GM18907 (cell line): ENCODE data around the gene WDR48.

Experiments
- ATAC-seq: cut with Tn5 transposase; IDR thresholded peaks from one replicate; pipeline ENCODE4 v1.9.1; 2021; ENCODE audit warnings: mild to moderate bottlenecking, moderate library complexity; ENCODE audit not compliant: unreplicated experiment

WDR48 gene

DNA sequence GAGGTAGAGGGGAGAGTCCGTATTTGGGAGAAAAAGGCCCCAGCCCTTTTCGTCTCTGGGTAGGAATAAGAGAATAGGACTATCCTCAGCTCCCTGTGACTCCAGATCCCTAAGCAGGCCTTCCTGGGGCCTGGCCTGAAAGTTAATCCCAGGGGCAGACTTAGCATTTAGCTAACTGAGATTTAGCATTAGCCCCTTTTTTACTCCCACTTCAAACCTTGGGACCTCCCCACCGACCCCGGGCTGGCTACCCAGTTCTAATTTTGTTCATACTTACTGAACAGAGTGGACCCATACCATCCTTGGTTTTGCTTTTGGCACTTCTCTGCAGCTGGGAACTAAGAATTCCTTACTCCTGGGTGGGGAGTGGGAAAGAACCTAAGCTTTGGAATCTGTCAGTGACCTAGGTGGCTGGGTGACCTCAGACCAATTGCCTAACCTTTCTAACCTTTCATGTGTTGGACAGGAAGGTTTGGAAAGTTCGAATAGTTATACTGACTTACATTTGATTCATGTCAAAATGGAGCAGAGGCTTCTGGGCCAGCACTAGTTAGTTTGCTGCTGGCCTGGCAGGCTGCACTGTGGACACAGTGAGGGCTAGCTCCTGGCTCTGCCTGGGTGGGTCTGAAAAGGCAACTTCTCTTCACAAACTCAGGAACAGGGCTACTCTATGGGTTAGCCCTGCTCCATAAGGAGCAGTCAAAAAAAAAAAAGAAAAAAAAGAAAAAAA is 67.3 kb downstream of the WDR48 start:
- no peak for ATAC-seq

DNA sequence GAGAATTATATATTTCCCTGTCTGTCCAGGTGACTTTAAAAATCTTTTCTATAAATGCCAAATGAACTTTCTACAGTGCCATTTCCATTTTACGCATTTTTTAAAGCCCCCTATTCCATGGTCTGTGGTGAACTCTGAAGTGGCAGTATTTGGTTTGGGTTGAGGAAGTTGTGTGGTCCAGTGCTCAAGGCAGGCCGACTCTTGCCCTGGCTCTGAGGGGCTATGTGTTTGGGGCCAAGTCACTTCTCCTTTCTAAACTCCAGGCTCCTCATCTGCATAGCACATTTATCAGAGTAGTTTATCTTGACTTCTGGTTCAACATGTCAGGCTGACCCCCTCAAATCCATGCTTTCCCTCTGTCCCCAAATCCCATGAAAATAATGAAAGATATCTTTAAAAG is 69.8 kb downstream of the WDR48 start:
- ATAC-seq, result no peak

DNA sequence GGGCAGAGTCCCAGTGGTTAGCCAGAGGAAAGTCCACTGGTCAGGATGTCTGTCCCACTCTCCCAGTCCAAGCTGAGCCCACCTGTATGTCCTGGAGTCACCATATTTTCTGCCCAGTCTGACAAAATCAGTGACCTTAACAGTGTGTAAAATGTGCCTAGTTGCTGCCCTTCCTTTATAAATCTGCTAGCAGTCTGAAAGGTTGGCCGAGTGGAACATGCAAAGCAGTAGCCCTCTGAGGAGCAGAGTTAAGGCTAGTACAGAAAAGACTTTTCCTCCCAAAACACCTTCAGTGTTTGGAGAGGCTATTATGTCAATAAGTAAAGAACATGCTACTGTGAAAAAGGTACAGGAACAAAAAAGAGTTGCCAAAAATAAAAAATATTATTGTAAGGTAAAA is 71.0 kb downstream of the WDR48 start:
- ATAC-seq, result peak; percentile 54

DNA sequence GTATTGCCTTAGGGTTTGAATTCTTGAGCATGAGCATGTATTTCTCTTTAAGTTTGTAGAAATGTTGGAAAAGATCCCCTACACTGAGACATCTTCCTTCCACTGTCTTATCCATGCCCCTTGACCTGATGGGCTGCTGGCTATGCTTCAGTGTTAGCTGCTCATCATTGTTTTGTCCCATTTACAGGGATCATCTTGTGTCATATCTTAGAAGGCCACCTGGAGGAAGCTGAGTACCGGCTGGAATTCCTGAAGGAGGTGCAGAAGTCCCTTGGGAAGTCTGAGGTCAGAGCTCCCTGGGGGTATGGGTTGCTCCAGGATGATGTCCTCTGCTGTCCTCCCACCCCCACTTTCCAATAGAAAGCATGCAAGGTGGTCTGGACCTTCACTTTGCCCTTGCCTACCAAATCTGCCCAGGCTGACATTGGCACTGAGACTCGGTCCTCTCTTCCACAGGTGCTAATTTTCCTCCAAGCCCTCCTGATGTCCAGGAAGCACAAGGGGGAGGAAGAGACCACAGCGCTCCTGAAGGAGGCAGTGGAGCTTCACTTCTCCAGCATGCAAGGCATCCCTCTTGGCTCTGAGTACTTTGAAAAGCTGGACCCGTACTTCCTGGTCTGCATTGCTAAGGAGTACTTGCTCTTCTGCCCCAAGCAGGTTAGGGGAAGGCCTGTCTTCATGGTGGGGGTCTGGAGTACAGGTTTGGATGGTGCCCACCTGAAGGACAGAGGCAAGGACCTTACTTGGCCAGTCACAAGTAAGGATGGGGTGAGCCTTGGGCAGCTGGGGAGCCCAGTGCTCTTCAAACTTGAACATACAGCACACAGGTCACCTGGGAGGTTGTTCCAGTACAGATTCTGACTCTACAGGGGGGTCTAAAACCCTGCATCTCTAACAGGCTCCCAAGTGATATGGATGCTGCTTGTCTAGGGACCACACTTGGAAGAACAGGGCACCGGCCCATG is 73.3 kb downstream of the WDR48 start:
- no peak for ATAC-seq

DNA sequence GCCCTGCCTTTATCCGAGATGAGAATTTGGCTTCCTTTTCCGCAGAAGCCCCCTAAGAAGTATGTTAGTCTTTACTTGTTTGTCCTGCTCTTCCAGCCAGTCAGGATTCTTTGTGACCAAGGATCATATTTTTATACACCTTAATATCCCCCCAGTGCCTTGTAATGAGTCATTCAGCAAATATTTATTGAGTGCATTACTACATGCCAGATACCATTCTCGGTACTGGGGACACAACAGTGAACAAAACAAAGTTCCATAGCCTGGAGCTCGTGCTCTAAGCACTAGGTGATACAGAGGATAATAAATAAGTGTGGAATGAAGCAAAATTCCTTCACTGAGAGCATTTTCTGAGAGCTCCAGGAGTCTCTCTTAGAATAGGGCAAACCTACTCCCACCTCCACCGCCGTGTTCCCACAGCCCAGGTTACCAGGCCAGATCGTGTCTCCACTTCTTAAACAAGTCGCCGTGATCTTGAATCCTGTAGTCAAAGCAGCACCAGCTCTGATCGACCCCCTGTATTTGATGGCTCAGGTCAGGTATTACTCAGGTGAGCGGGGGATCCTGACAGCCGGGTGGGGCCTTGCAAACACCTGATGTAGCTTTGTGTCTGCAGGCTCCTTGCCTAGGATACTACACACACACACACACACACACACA is 74.2 kb downstream of the WDR48 start:
- ATAC-seq, result no peak

DNA sequence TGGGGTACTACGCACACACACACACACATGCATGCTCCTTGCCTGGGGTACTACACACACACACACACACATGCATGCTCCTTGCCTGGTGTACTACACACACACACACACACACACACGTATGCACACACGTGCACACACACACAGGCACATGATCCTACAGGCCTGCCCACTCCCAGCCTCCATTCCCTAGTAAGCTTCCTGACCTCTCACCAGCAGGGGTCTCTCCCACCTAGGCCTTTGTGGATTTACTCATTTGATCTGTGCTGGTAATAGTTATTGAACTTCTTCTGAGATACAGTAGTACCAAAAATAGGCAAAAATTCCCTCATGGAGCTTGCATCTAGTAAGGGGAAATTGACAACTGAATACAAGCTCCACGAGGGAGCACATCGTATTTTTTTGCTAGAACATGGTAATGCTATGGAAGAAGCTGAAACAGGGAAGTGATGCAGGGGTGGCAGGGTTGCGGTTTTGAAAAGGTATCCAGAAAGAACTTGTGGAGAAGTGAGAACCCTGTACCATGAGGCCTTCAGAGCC is 74.8 kb downstream of the WDR48 start:
- ATAC-seq, result no peak

DNA sequence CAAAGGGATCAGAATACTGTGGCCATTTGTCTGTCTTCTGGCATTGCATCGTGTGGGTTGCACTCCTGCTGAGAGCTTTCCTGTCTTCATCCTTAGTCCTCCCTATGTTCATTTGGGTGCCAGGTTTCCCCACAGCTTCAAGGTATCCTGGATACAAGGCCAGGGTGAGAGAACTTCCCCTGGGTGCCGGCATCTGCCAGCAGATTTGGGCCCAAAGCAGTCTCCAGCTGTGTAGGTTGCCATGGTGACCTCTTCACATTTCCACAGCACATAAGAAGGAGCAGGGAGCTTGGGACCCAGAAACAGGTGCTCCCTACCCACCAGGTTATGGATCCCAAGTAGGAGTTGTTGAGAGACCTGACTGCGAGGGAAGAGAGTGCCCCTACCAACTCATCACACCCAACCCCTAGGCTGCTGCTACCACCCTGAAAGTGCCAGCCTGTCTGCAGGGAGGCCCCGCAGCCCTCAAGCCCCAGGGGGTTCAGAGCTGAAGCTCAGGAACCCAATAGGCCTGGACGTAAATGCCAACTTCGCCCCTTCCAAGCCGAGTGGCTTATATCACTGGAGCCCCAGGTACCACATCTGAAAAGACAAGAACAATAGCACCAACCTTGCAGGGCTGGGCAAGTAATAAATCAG is 75.6 kb downstream of the WDR48 start:
- no peak for ATAC-seq

DNA sequence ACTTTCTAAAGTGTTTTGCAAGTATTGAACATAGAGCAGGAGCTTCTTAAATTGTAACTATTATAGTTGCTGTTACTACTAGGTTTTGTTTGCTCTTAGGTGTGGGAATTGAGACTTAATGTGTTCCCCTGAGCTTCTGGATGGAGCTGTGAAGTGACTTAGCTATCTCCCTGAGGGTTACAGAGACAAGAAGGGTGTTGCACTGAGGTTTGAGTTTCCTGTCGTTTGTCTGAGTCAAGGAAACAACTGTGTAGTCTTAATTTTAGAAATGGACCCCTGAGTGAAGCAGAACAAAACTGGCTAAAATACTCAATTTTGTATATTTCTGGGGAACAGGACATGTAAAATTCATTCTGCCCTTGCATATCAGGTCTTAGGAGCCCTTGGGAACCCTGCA is 76.1 kb downstream of the WDR48 start:
- ATAC-seq, result no peak

GRCh38 chr3:39128951-39129350 is 77.1 kb downstream of the WDR48 start:
- ATAC-seq, result no peak

DNA sequence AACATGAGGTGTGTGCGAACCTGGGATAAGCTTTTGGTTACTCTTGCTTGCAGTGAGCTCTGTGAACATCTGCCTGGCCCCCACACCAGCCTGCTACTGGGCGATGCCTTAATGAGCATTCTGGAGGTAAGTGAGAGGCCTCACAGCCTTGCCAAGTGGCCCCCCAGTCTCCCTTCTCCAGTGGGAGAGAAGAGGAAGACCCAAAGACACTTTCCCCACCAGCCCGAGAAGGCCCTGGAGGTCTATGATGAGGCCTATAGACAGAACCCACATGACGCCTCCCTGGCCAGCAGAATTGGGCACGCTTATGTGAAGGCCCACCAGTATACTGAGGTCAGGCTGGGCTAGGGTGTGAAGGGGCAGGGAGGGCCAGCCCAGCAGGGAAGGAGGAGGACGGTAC is 78.2 kb downstream of the WDR48 start:
- ATAC-seq, result no peak

GRCh38 chr3:39130693-39131265 is 79.0 kb downstream of the WDR48 start:
- no peak for ATAC-seq

DNA sequence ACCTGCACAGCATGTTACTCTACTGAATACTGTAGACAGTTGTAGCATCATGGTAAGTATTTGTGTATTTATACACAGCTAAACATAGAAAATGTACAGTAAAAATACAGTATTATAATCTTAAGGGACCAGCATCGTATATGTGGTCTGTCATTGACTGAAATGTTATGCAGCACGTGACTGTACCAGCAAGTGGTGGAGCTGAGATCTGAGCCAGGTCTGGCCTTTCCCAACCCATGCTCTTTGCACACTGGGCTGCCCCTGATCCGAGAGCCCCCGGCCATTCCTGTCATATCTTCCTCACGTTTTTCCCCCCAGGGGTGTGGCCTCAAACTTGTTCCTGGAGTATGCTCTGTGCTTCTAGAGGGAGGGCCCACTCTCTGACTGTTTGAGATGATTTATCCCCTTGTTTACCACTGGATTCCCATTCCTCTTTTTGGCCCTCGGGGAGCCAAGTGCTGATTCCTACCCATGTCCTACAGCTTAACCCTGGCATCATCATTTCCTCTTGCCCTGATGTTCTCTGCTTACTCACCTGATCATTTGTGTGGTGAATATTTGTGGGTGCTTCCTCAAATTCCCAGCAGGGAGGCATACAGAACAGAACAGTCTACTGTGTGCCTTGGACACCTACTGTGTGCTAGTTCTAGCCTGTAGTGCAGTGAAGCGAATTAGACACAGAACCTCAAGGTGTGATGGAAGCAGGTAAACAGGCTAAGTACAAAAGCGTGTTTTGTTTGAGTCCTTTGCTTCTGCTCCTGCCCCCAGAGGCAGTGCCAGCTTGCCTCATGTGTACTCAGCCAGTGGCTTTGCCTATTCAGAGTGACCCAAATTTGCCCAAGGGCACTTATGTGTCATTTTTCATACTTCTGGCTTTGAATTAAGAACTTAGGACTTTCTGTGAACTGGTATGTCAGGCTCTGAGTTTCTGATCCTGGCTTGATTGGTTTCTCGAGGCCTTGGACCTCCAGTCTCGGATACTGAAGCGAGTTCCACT is 80.6 kb downstream of the WDR48 start:
- no peak for ATAC-seq

DNA sequence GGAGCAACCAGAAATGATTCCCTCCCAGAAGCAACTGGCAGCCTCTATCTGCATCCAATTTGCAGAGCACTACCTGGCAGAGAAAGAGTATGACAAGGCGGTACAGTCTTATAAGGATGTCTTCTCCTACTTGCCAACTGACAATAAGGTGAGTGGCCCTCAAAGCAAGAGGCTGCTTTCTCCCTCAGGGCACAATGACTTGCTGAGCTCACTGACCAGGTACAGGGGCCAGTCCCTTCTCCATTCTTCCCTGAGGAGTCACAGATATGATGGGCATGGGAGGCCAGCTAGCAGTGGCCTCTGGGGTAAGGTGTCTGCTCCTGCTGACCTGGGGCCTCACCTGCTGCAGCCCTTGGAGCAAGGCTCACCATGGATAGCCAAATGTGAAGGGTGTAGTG is 81.3 kb downstream of the WDR48 start:
- no peak for ATAC-seq

GRCh38 chr3:39133822-39134221 is 82.0 kb downstream of the WDR48 start:
- no peak for ATAC-seq

DNA sequence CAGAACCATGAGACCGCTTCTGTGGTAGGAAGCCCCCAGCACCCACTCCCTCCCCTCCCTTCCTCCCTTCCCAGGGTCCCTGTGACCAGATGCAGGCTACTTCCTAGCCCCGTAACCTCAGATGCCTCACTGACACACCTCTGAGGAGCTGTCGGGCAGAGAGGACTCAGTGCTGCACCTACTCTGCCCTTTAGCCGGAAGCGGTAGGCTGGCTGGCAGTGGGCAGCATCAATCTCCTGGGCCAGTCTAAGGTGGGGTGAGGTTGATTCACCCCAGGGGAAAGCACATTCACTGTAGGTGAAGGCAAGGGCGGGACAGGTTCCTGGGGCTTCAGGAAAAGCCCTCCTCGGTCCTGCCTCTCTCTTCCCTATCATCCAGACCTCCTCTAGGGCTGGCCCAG is 82.5 kb downstream of the WDR48 start:
- no peak for ATAC-seq

DNA sequence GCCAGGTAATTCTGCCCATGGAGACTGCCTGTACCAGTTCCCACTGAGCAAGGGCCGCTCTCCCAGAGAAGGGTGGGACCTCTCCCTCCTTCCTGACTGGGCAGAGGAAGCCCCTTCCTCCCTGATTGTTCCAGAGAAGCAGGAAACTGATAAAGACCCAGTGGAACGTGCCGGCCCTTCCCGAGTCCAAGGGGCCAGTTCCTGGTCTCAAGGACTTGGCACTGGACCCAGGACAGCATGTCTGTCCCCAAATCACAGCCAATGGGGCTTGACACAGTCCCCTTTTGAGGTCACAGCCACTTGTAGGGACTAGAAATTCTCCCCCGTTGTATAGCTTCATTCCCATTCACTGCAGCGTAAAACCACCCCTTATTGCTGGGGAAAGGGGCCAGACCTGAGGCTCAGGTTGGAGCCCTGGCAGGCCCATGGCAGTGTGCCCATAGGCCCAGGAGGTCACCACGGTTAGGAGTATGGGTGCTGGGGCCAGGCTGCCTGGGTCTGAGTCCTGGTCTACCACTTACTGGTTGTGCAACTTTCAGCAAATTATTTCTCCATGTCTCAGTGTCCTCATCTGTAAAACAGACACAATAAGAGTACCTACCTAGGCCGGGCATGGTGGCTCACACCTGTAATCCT is 83.5 kb downstream of the WDR48 start:
- ATAC-seq, result no peak

DNA sequence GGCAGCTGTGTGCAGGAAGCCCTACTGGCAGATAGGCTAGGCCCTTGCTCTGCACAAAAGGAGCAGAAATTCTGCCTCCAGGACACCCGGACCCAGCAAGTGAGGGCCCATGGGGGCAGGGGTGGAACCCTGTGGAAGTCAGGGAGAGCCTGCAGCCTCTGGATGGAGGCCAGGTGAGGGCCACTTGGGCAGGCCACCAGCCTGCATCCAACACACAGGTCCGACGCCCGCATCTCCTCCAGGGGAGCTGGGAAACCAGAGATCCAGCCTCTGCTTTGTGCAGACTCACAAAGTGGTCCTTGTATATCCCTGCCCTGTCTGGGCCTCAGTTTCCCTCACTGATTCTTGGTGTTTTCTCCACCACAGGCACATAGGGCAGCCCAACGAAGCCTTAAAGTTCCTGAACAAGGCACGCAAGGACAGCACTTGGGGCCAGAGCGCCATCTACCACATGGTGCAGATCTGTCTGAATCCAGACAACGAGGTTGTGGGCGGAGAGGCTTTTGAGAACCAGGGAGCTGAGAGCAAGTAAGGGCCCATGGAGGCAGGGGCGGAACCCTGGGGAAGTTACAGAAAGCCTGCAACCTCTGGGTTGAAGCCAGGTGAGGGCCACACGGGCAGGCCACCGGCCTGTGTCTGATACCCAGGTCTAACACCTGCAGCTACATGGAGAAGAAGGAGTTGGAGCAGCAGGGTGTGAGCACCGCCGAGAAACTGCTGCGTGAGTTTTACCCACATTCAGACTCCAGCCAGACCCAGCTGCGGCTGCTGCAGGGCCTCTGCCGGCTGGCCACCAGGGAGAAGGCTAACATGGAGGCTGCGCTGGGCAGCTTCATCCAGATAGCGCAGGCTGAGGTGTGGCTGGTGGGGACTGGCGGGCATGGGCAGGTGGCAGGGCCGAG is 85.0 kb downstream of the WDR48 start:
- no peak for ATAC-seq

DNA sequence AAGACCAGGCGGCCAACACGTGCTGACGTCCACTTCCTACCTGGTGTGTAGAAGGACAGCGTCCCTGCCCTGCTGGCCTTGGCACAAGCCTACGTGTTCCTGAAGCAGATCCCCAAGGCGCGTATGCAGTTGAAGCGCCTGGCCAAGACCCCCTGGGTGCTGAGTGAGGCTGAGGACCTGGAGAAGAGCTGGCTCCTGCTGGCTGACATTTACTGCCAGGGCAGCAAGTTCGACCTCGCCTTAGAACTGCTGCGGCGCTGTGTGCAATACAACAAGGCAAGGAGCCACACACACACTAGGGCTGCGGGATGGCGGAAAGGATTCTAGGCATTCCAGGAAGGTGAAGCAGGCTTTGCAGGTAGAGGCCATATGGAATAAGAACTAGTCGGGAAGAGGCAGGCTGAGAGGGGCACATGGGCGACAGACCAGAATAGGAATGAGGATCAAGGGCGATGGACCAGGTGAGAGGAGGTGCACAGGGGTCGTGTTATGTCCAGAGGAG is 85.7 kb downstream of the WDR48 start:
- ATAC-seq, result no peak
